Measurements from ENCODE around the gene DNM2.

Gene DNM2

DNA sequence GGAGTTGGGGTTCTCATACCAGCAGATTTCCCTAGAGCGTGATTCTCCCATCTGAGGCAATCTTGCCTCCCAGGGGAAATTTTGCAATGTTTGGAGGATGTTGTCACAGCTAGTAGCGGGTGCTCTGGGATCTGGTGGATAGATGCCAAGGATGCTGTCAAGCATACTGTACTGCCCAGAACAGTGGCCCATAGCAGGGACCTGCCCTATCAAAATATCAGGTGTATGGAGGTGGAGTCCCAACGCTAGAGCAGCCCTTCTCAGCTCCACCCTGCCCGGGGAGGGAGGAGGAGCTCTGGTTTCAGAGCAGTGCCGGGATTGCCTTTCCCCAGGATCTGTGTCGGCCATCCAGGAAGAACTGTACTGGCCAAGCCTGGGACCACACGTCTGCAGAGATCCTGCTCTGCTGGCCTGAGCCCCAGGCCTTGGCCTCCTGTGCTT, 27.5 kb upstream of the DNM2 start:
- no peak for DNase-seq (ENCODE audit: low read depth in 2 of 2)

DNA sequence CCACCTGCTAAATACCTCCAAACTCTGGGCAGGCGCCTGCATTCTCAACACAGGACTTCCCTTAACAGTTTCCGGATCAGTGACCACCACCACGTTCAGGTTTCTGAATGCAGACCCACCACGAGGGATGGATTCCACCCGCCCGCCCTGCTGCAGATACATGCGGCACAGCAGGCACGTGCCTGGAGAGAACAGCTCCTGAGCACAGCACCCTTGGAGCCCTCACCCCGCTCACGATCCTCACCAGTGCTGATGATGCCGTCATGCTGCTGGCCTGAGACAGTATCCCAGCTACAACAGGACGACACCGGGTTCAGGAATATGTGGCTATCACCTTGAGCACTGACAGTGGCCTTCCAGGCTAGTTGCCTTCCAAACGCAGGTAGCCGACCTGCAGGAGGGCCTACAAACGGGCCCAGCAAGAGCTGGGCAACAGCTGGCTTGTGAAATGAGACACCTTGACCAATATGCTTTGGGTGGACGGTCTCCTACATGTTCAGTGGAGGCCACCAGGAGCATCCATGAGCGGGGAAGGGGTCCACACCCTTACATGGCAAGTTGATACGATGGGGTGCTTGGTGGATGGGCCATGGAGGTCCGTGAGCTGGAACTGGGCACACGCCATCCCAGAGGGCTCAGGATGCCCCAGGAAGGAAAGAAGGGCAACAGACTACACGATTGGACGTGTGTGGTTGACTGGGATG, 26.5 kb upstream of the DNM2 start:
- DNase-seq (ENCODE audit: low read depth in 2 of 2) = no peak

DNA sequence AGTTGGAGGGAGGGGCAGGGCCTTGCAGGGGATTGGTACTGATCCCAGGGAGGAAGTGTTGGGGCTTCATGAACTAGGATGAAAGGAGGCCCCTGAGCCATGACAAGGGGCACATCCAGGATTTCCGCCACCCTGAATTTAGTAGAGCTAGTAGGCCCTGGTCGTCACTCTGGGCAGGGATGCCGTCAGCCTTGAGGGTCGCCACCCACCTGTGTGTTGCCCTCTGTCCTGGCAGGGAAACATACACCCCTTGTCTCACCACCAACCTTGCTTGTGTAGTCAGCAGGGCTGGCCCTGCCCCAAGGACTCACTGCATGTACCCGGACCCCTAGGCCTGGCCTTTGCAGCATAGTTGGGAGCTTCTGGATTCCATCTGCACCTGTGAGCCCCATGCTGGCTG, 26.0 kb upstream of the DNM2 start:
- DNase-seq (ENCODE audit: low read depth in 2 of 2) = no peak

DNA sequence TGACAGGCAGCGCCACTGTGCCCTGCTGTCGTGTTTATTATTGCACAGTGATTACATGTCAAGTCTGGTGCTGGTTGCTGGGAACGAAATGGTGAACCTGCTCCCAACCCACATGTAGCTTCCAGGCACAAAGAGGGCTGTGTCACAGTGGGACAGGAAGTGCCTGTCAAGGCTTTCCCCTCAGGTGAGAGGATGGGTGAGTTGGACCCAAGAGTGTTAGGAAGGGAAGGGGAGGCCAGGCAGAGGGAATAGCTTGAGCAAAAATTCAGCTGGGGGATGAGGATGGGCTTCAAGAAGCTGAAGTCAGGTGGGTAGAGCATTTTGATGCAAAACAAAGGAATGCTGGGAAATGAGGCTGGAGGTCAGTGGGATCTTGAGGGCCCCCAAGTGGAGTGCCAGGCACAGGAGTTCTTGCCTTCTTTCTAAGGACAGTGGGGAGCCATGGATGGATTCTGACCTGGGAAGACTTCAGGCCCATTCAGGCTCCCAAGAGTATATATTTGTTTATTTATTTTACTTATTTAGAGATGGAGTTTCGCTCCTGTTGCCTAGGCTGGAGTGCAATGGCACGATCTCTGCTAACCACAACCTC, 25.1 kb upstream of the DNM2 start:
- no peak for DNase-seq (ENCODE audit: low read depth in 2 of 2)

DNA sequence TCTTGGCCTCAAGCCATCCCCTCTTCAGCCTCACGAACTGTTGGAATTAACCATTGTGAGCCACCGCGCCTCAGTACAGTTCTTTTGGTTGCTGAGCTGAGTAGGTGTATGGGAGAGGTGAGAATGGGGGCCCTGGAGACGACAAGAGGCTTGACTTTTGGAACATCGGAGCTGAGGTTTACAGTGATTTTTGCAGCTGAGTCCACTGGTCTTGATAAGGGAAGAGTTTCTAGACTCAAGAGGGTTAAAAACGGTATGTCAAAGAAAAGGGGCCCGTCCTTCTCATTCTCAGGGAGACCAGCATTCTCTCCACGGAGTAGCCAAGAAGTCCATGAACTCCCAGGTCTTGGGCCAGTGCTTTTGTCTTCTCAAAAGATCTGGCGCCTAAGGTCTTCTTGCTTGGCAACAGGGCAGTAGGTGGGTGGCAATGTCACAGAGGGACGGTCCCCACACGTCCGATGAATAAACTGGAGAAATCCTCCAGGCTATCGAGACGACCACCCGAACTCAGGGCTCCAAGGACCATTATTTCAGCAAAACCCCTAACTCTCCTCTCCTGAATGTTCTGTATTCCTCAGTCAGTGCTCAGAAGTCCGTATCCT, 23.1 kb upstream of the DNM2 start:
- no peak for DNase-seq (ENCODE audit: low read depth in 2 of 2)

DNA sequence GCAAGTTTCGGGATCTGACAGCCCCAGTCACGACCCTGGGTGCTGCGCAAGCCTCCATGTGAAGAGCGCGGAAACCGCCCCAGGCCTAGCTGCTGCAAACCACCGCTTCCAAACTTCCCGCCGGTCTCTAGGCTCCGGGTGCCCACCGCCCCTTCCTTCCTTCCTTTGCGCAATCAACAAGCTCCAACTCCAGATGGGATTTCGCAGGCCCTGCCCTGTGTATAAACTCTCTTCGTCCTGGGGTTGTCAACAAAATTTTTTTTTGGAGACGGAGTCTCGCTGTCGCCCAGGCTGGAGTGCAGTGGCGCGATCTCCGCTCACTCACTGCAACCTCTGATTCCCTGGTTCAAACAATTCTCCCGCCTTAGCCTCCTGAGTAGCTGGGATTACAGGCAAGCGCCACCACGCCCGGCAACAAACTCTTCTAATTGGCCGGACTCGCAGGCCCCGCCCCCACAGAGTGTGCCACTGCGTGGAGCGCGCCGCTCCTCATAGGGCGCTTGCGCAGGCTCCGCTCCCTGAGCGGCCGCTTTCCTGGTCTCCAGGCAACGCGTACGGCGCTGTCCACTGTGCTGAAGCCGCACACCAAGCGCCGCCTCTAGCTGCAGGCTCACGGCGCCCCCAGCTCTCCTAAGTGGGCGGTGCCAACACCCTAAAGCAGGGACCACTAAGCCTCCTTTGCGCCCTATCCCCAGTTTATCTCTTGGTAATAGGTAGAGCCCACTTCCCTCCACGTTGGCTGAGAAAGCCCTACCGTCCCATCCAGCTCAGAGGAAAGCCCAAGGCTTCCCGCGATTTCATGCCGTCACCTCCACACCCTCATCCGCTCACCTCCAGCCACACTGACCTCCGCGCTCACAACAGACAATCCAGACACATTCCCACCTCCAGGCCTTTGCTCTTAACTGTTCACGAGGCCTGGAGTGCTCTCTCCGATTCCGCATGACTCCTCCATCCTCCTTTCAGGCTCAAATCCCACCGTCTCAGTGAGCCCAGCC, 22.2 kb upstream of the DNM2 start:
- DNase-seq (ENCODE audit: low read depth in 2 of 2) = peak; percentile 58 to 77

DNA sequence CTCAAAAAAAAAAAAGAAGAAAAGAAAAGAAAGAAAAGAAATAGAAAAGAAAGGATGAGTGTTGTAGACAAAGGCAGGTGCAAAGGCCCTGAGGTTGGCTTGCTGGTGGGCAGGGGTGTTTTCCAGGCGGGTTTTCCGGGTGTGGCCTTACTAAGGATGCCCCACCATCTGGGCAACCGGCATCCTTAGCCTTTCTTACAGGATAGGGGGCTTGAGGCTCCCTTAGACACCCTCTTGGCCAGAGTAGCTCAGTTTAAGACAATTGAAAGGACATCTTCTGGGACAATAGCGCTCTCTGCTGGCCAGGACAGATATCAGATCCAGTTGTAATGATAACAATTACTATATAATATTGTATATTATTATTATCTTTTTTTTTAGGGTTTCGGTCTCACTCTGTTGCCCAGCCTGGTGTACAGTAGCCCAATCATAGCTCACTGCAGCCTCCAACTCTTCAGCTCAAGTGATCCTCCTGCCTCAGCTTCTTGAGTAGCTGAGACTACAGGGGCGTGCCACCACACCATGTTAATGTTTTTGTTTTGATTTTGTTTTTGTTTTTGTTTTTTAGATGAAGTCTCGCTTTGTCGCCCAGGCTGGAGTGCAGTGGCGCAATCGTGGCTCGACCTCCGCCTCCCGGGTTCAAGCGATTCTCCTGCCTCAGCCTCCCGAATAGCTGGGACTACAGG, 18.1 kb upstream of the DNM2 start:
- peak; percentile 41 to 51 for DNase-seq (ENCODE audit: low read depth in 2 of 2)

DNA sequence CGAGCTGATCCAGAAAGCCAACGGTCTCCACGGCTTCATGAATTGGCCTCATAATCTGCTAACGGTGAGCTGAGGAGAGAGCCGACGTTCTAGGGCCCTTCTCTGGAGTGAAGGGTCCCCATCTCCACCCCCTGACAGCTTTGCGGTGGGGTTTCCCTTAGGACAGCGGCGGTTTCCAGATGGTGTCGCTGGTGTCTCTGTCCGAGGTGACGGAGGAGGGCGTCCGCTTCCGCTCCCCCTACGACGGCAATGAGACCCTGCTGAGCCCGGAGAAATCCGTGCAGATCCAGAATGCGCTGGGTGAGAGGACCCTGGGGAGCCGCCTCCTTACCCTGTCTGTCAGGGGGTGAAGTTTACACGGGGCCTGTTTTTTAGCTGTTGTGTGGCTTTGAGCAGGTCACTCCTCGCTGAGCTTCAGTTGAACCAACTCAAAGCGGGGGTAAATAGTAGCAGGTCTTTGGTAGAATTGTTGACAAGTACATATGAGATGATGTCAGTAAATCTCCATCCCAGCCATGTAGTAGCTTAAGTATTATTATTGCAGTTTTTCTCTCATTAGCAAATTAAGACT, 15.8 kb upstream of the DNM2 start:
- peak in 1 of 2 donors; percentile 16 for DNase-seq (ENCODE audit: low read depth in 2 of 2)

DNA sequence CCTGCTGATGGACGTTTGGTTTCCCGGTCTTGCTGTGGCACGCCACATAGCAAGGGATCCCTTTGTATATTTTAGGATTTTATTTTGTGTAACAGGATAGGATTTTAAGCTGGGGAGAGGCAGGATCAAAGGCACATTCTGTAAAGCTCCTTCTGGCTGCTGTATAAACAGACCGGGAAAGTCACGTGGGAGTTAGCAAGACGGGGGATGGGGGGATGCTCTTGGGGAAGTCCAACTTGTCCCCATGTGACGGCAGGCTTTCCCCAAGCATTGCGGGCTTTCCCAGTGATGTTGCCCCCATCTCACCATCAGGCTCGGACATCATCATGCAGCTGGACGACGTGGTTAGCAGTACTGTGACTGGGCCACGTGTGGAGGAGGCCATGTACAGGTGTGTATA, 10.9 kb upstream of the DNM2 start:
- DNase-seq (ENCODE audit: low read depth in 2 of 2) = no peak

DNA sequence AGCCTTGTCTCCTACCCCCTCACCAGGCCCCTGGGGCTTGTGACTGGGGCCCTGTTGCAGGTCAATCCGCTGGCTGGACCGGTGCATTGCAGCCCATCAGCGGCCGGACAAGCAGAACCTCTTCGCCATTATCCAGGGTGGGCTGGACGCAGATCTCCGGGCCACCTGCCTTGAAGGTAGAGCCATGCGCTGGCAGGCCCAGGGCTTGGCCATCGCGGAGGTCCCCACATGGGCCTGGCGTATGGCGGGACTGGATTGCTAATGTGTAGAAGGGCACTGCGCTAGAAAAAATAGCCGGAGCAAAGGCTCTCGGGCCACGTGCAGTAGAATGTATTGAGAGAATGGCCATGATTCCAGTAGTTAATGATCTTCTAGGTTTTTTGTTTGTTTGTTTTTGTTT, 10.4 kb upstream of the DNM2 start:
- DNase-seq (ENCODE audit: low read depth in 2 of 2) = no peak

DNA sequence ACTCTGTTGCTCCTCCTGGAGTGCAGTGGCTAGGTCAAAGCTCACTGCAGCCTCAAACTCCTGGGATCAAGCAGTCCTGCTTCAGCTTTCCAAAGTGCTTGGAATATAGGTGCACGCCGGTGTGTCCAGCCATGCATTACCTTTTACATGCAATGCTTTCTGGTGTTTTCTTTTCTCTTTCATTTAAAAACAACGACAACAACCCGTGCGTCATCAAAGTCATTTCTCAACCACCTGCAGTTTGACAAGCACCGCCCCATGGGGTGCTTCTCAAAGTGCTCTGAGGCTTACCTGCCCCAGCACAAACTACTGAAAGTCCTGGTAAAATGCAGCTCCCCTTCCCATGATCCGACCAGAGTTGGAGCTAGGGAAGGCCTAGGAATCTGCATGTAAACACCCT, 9.6 kb upstream of the DNM2 start:
- DNase-seq (ENCODE audit: low read depth in 2 of 2) = no peak

DNA sequence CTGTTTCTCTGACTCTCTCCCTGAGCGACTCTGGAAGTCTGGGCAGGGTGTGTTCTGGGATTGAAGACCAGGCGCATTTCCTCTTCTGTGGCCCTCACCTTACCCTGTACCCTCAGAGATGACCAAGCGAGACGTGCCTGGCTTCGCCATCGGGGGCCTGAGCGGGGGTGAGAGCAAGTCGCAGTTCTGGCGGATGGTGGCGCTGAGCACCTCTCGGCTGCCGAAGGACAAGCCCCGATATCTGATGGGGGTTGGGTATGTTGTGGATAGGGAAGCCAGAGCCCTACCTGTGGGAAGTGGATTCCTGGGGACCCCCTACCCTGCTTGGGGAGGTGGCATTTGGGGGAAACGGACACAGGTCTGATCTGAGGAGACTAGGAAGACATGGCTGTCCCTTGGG, 5.8 kb upstream of the DNM2 start:
- no peak for DNase-seq (ENCODE audit: low read depth in 2 of 2)

DNA sequence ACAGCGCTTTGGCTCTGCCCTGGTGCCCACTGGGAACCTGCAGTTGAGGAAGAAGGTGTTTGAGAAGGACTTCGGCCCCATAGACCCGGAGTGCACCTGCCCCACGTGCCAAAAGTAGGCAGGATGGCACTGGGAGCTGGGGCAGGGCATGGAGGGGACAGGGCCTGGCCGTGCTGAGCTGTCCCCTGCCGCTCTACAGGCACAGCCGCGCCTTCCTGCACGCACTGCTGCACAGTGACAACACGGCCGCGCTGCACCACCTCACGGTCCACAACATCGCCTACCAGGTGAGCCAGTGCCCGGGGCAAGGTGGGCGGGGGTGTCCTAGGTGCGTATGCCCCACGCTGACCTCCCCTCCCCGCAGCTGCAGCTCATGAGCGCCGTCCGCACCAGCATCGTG, 5.1 kb upstream of the DNM2 start:
- DNase-seq (ENCODE audit: low read depth in 2 of 2) = no peak

DNA sequence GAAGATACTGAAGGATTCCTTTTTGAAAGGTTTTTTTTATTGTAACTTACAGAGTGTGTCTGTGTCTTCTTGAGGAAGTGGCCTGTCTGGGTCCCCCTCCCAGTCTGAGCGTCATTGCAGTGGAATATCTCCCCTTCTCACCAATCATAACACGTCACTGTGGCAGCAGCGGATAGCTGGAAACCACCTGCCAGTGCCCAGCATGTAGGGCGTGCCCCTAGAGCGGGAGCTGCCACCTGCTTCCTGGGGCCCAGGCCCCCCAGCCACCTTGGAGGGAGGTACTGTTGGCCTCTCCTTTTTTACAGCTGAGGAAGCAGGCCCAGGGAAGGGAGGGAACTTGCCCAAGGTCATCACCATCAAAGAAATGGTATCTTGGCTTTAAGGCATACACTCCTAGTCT, 4.6 kb upstream of the DNM2 start:
- no peak for DNase-seq (ENCODE audit: low read depth in 2 of 2)

DNA sequence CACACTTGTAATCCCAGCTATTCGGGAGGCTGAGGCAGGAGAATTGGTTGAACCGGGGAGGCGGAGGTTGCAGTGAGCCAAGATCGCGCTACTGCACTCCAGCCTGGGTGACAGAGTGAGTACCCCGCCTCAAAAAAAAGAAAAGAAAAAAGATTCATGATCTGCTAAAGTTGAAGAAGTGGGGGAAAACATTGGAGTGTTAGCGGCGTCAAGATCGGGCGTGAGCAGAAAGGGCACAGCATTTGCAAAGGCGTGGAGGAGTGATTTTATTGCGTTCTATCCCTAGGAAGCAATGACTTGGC, 874 bp upstream of the DNM2 start:
- no peak for DNase-seq (ENCODE audit: low read depth in 2 of 2)

DNA sequence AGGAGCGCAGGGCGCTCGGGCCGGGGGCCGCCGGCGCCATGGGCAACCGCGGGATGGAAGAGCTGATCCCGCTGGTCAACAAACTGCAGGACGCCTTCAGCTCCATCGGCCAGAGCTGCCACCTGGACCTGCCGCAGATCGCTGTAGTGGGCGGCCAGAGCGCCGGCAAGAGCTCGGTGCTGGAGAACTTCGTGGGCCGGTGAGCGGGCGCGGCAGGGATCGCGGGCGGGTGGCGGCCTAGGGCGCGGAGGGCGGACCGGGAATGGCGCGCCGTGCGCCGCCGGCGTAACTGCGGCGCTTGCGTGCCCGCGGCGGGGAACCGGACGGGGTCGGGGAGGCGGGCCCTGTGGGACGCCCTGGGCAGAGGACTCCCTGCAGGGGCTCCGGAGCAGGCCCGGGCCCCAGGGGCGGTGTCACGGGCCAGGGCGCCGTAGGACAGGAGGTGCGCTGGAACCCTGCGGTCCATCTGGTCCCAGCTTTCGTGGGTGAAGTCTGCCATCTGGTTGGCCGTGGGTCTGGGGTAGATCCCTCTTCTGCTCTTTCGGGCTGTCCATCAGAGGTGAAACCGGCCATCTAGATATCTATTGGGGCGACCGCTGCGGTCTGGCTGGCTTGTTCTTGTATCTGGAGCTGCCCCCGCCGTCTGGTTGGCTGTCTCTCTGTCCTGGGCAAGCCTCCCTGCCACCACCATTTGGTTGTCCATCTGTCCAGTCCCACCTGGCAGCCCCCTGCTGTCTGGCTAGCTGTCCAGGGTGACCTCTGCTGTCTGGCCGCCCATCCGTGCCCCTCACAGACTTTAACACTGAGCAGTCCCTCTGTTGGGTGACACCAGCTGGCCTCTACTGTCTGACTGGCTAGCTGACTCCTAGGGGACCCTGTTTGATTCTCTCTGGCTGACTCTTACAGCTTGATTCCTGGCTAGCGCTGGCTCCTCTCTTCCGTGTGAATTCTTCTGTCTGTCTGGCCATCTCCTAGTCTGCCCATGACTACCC, 622 bp downstream of the DNM2 start:
- DNase-seq (ENCODE audit: low read depth in 2 of 2) = peak in 1 of 2 donors; percentile 49

DNA sequence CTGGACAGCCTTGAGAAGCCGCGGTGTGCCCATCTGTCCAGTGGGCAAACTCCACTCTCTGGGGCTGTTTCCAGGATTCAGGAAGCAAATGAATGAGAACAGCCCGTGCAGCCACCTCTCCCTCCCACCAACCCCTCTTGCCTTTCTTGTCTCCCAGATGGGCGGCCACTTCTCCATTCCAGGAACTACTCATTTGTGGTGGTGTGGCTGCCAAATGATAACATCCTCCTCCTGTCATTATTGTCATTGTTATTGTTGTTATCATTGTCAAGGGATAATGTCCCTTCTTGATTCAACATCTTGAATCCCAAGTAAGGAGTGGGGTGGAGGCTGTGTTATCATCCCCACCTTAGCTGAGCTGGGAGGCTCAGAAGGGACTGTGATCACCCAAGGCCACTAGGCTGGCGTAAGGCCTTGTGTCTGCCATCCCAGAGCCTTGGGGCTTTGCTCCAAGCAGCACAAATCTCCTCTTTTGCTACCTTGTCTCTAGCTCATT, 1.6 kb downstream of the DNM2 start:
- DNase-seq (ENCODE audit: low read depth in 2 of 2) = no peak

DNA sequence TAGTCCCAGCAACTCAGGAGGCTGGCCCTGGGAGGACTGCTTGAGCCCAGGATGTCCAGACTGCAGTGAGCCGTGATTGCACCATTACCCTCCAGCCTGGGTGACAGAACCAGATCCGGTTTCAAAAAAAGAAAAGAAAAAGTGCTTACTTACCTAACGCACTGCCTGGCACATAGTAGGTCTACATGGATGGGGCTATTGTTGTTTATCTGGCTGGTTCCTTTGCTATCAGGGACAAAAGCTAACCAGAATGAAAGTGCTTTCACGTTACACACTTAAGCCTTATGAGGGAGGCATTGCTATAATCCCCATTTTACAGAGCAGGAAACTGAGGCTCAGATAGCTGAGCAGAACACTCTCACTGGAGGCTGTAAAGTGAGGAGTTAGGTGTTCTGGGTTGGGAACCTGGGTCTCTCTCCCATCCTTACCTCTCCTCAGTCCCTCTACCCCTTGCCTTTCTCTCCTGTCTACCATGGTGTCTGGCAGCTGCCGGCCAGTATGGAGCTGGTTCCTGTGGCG, 2.8 kb downstream of the DNM2 start:
- no peak for DNase-seq (ENCODE audit: low read depth in 2 of 2)

DNA sequence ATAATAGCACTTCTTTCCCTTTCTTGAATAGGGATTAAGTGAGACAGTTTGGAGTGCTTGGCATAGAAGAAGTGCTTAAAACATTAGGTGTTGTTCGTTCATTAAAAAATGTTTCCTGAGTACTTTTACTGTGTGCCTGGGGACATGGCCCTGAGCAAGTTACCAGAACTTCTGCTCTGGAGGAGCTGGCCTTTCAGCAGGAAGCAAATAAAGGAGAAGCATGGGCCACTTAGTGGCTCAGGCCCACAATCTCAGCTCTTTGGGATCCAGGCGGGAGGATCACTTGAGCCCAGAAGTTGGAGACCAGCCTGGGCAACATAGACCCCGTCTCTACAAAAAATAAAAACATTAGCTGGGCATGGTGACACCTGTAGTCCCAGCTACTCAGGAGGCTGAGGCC, 5.7 kb downstream of the DNM2 start:
- DNase-seq (ENCODE audit: low read depth in 2 of 2) = no peak

DNA sequence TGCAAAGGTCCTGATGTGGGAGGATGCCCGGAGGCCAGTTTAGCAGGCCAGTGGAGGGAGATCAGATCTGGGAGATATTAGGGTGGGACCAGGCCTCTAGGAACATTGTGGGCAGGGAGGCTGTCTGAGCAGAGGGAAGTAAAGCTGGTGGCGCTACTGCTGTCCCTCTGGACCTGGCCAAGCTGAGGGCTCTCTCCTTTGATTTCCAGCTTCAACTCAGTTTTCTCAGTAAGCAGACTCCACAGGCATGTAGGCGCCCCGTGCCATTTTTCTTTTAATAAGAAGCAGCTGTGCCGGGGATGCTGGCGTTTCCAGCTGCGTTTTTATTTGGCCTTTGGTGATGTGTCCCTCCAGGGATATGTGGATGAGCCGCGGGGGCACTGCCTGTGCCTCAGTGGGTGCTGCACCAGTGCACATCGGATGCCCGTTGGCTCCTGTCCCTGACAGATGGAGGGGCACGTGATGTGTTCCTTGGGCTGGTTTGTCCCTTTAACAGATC, 6.7 kb downstream of the DNM2 start:
- DNase-seq (ENCODE audit: low read depth in 2 of 2) = no peak
